Ishikawa (cell line): ENCODE data around the gene FXYD7.

Experiments
- CEBPB ChIP-seq: IDR thresholded peaks from 2 replicates; pipeline ENCODE4 v1.6.1; 2012
- CREB1 ChIP-seq: IDR thresholded peaks from 2 replicates; pipeline ENCODE4 v1.6.1; 2012; ENCODE audit warnings: low read depth
- EGR1 ChIP-seq: IDR thresholded peaks from 2 replicates; pipeline ENCODE4 v1.6.1; 2012
- EP300 ChIP-seq: IDR thresholded peaks from 2 replicates; pipeline ENCODE4 v1.6.1; 2012; ENCODE audit warnings: borderline replicate concordance
- FOXM1 ChIP-seq: IDR thresholded peaks from 2 replicates; pipeline ENCODE4 v1.6.1; 2012; ENCODE audit warnings: low read depth, borderline replicate concordance
- NFIC ChIP-seq: IDR thresholded peaks from 2 replicates; pipeline ENCODE4 v1.6.1; 2012
- RAD21 ChIP-seq: IDR thresholded peaks from 2 replicates; pipeline ENCODE4 v1.6.1; 2012; ENCODE audit warnings: low read depth
- REST ChIP-seq: IDR thresholded peaks from 2 replicates; pipeline ENCODE4 v1.6.1; 2012; ENCODE audit warnings: low read depth, mild to moderate bottlenecking
- TAF1 ChIP-seq: IDR thresholded peaks from 2 replicates; pipeline ENCODE4 v1.6.1; 2012; ENCODE audit warnings: low read depth, mild to moderate bottlenecking
- TCF12 ChIP-seq: IDR thresholded peaks from 2 replicates; pipeline ENCODE4 v1.6.1; 2012; ENCODE audit warnings: low read depth
- TEAD4 ChIP-seq: IDR thresholded peaks from 2 replicates; pipeline ENCODE4 v1.6.1; 2012
- YY1 ChIP-seq: IDR thresholded peaks from 2 replicates; pipeline ENCODE4 v1.6.1; 2012; ENCODE audit warnings: low read depth
- ZBTB7A ChIP-seq: IDR thresholded peaks from 2 replicates; pipeline ENCODE4 v1.6.1; 2012; ENCODE audit warnings: low read depth
- TF ChIP-seq, protein P1 (sequence below): IDR thresholded peaks from 2 replicates; pipeline ENCODE4 v1.6.1; 2012
- TF ChIP-seq, protein P2 (sequence below): IDR thresholded peaks from 2 replicates; pipeline ENCODE4 v1.6.1; 2012

Gene FXYD7

GRCh38 chr19:35125749-35126623 lies 17.1 kb upstream of the FXYD7 start:
- TF ChIP-seq TAF1 = no peak
- TF ChIP-seq TEAD4 = no peak
- TF ChIP-seq EP300 = no peak
- no peak for TF ChIP-seq FOXM1
- TF ChIP-seq, protein P1, sequence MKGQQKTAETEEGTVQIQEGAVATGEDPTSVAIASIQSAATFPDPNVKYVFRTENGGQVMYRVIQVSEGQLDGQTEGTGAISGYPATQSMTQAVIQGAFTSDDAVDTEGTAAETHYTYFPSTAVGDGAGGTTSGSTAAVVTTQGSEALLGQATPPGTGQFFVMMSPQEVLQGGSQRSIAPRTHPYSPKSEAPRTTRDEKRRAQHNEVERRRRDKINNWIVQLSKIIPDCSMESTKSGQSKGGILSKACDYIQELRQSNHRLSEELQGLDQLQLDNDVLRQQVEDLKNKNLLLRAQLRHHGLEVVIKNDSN = no peak
- no peak for TF ChIP-seq REST
- no peak for TF ChIP-seq RAD21
- TF ChIP-seq, protein P2, sequence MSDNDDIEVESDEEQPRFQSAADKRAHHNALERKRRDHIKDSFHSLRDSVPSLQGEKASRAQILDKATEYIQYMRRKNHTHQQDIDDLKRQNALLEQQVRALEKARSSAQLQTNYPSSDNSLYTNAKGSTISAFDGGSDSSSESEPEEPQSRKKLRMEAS = no peak
- TF ChIP-seq TCF12 = no peak
- no peak for TF ChIP-seq ZBTB7A
- no peak for TF ChIP-seq CEBPB
- no peak for TF ChIP-seq EGR1

- no peak for TF ChIP-seq ZBTB7A
- TF ChIP-seq CEBPB = no peak
Measured at GRCh38 chr19:35126624-35126959, 16.5 kb upstream of the FXYD7 start.

DNA sequence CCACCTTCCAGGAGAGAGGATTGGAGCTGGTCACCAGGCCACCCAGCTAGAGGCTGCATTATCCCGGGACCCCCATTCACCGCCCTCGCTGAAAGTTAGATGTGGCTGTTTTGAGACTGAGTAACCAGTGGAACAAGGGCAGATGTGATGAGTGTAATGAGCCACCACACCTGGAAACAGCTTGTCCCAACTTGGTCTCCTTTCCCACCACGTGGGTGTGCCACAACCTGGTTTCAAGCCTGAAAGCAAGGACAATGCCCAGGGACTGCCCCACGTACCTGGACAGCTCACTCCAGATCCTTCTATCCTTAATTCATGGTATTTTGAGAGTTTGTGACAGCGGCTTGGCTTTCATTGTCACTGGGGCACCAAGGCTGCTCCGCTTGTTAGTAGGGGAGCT lies 15.2 kb upstream of the FXYD7 start:
- TF ChIP-seq, protein P2 = no peak
- TF ChIP-seq TAF1 (no peak), EGR1 (no peak), ZBTB7A (no peak), FOXM1 (no peak), CEBPB (no peak), REST (no peak), CREB1 (no peak), TCF12 (no peak), EP300 (no peak), RAD21 (no peak), YY1 (no peak), NFIC (no peak), TEAD4 (no peak)
- TF ChIP-seq, protein P1 = no peak

- TF ChIP-seq YY1 (no peak), TAF1 (no peak), CEBPB (no peak), TCF12 (no peak), EP300 (no peak), ZBTB7A (no peak), NFIC (no peak), FOXM1 (no peak), RAD21 (no peak), TEAD4 (no peak), EGR1 (no peak), REST (no peak)
- TF ChIP-seq, protein P2 = no peak
- TF ChIP-seq, protein P1 = no peak
Measured at GRCh38 chr19:35128398-35129057, 14.5 kb upstream of the FXYD7 start.
